Neural crest cell (in vitro differentiated cells): ENCODE measurements around the gene DPEP2. TPM values are rescaled to one million over a fixed set of nuclear protein-coding genes. Genes with fewer than 3 reads are reported as not detected.

ENCODE experiments used
- DNase-seq: peaks from one replicate; pipeline ENCODE4 v3.0.0; 2021; ENCODE audit warnings: low read depth, mixed read lengths, low spot score
- H3K27ac Mint-ChIP-seq: one replicate; pipeline ENCODE4 v1.8.0; 2021; ENCODE audit warnings: mild to moderate bottlenecking, mixed read lengths; ENCODE audit not compliant: unreplicated experiment
- H3K27me3 Mint-ChIP-seq: 2 replicates; pipeline ENCODE4 v1.8.0; 2021; ENCODE audit warnings: low read depth, mild to moderate bottlenecking, mixed read lengths
- H3K36me3 Mint-ChIP-seq: 2 replicates; pipeline ENCODE4 v1.8.0; 2021; ENCODE audit warnings: low read depth, mild to moderate bottlenecking, mixed read lengths
- H3K4me1 Mint-ChIP-seq: 2 replicates; pipeline ENCODE4 v1.8.0; 2021; ENCODE audit warnings: mixed read lengths
- H3K4me3 Mint-ChIP-seq: one replicate; pipeline ENCODE4 v1.8.0; 2021; ENCODE audit warnings: mild to moderate bottlenecking, mixed read lengths
- H3K9me3 Mint-ChIP-seq: 2 replicates; pipeline ENCODE4 v1.8.0; 2021; ENCODE audit warnings: mixed read lengths
- CTCF ChIP-seq: fragments of 200-600 bp; sonication (generic); conservative IDR thresholded peaks from 2 replicates; pipeline ENCODE4 v1.5.0; 2021; ENCODE audit warnings: antibody characterized with exemption, mild to moderate bottlenecking
- total RNA-seq: library from RNA; stranded (reverse); gene quantifications from 2 replicates; pipeline ENCODE4 v1.2.1, GENCODE V29; 2021

Gene DPEP2
- total RNA-seq, 1 donor from 2014 or later = not detected

- H3K4me1 Mint-ChIP-seq = peaks cover 12% of the 10 kb centered on the region
- H3K27me3 Mint-ChIP-seq = no peaks in the 10 kb centered on the region
- peak within 1 kb of the TSS; percentile 97 for H3K4me3 Mint-ChIP-seq
- peak; percentile 94 for DNase-seq
- H3K9me3 Mint-ChIP-seq = no peaks in the 10 kb centered on the region
- H3K36me3 Mint-ChIP-seq = peaks cover 2% of the 10 kb centered on the region
- peak within 1 kb of the TSS; percentile 98 for H3K27ac Mint-ChIP-seq
- no peak for TF ChIP-seq CTCF
Observed at GRCh38 chr16:68022728-68023537, 23.6 kb upstream of the DPEP2 start, which contains the start of the genes DDX28 and DUS2. Gene DDX28, minus strand, starts transcription at chr16:68023232. Its CDS starts 30 bp downstream, at chr16:68023202. Gene DUS2, plus strand, starts transcription at chr16:68023284. Its CDS starts 14,740 bp downstream, at chr16:68038024.

GRCh38 chr16:68022278-68022727, 23.0 kb upstream of the DPEP2 start:
- Mint-ChIP-seq H3K9me3 (no peaks in the 10 kb centered on the region), H3K36me3 (peaks cover 2% of the 10 kb centered on the region), H3K4me1 (peaks cover 12% of the 10 kb centered on the region), H3K27ac (peak overlapping the region; percentile 67), H3K27me3 (no peaks in the 10 kb centered on the region), H3K4me3 (peak overlapping the region; percentile 97)
- no peak for TF ChIP-seq CTCF
- no peak for DNase-seq

GRCh38 chr16:68021490-68021889, 22.2 kb upstream of the DPEP2 start:
- DNase-seq = no peak
- H3K36me3 Mint-ChIP-seq = peaks cover 2% of the 10 kb centered on the region
- H3K4me3 Mint-ChIP-seq = peak overlapping the region; percentile 97
- no peaks in the 10 kb centered on the region for H3K27me3 Mint-ChIP-seq
- H3K4me1 Mint-ChIP-seq = peaks cover 12% of the 10 kb centered on the region
- H3K9me3 Mint-ChIP-seq = no peaks in the 10 kb centered on the region
- no peak for TF ChIP-seq CTCF
- H3K27ac Mint-ChIP-seq = no peak overlapping the region

- peaks cover 6% of the 10 kb centered on the region for H3K27me3 Mint-ChIP-seq
- TF ChIP-seq CTCF = no peak
- no peak overlapping the region for H3K27ac Mint-ChIP-seq
- no peaks in the 10 kb centered on the region for H3K9me3 Mint-ChIP-seq
- peaks cover 2% of the 10 kb centered on the region for H3K36me3 Mint-ChIP-seq
- peaks cover 9% of the 10 kb centered on the region for H3K4me1 Mint-ChIP-seq
- no peak overlapping the region for H3K4me3 Mint-ChIP-seq
- DNase-seq = no peak
Observed at GRCh38 chr16:68019167-68019680, 19.9 kb upstream of the DPEP2 start.

- Mint-ChIP-seq H3K9me3 (no peaks in the 10 kb centered on the region), H3K27me3 (peaks cover 11% of the 10 kb centered on the region), H3K36me3 (no peaks in the 10 kb centered on the region), H3K27ac (peak within 1 kb of the TSS; percentile 57), H3K4me1 (no peaks in the 10 kb centered on the region), H3K4me3 (no peak within 1 kb of the TSS)
- TF ChIP-seq CTCF = no peak
- DNase-seq = no peak
Observed at GRCh38 chr16:68015681-68016080, 16.4 kb upstream of the DPEP2 start, which contains the start of gene DPEP2NB. Gene DPEP2NB, minus strand, starts transcription at chr16:68015911. Its CDS starts 141 bp downstream, at chr16:68015770.
